WTC11 (cell line): ENCODE data around the gene LTBP4. TPM values are rescaled to one million over a fixed set of nuclear protein-coding genes. Genes with fewer than 3 reads are reported as not detected.

Source experiments
- ATAC-seq: fragments of 200-7000 bp; cut with Tn5 transposase; 2 replicates; pipeline ENCODE4 v1.10.0; 2021; ENCODE audit warnings: mild to moderate bottlenecking, moderate library complexity
- CTCF ChIA-PET: fragments of 300-600 bp; sonication (Branson Sonifier 250); formaldehyde crosslinking; loops from one replicate; lab custom pipeline; 2021; ENCODE audit warnings: antibody characterized with exemption; lab: Charles Lee
- POLR2A ChIA-PET: fragments of 350-600 bp; sonication (Branson Sonifier 250); formaldehyde crosslinking; loops from one replicate; lab custom pipeline; 2021; ENCODE audit warnings: antibody characterized with exemption; lab: Charles Lee
- DNase-seq: peaks from one replicate; pipeline ENCODE4 v3.0.0; 2021; ENCODE audit warnings: low spot score
- H3K27ac Mint-ChIP-seq: 2 replicates; pipeline ENCODE4 v1.8.0; 2021; ENCODE audit warnings: mixed read lengths
- H3K27me3 Mint-ChIP-seq: 2 replicates; pipeline ENCODE4 v1.8.0; 2021; ENCODE audit warnings: low read depth, mild to moderate bottlenecking, moderate library complexity, mixed read lengths
- H3K36me3 Mint-ChIP-seq: 2 replicates; pipeline ENCODE4 v1.8.0; 2021; ENCODE audit warnings: mixed read lengths
- H3K4me1 Mint-ChIP-seq: 2 replicates; pipeline ENCODE4 v1.8.0; 2022; ENCODE audit warnings: mixed read lengths
- H3K4me3 Mint-ChIP-seq: 2 replicates; pipeline ENCODE4 v1.8.0; 2021; ENCODE audit warnings: mild to moderate bottlenecking, moderate library complexity, mixed read lengths
- H3K9me3 Mint-ChIP-seq: 2 replicates; pipeline ENCODE4 v1.8.0; 2021; ENCODE audit warnings: mixed read lengths
- ZNF416 ChIP-seq: fragments of 250-450 bp; sonication (Bioruptor Pico); IDR thresholded peaks from 2 replicates; pipeline ENCODE4 v1.9.0; 2021; ENCODE audit warnings: mild to moderate bottlenecking, inconsistent platforms
- total RNA-seq: library from RNA; stranded (reverse); gene quantifications from 3 replicates; pipeline ENCODE4 v1.2.3, GENCODE V29; 2021
- TF ChIP-seq, protein P1 (sequence below): fragments of 250-450 bp; sonication (Bioruptor Pico); IDR thresholded peaks from 2 replicates; pipeline ENCODE4 v1.9.0; 2021; ENCODE audit warnings: mild to moderate bottlenecking, borderline replicate concordance
- TF ChIP-seq, protein P2 (sequence below): fragments of 250-450 bp; sonication (Bioruptor Pico); IDR thresholded peaks from 2 replicates; pipeline ENCODE4 v1.9.0; 2021; ENCODE audit warnings: mild to moderate bottlenecking
- TF ChIP-seq, protein P3 (sequence below): sonication (generic); formaldehyde crosslinking; IDR thresholded peaks from 2 replicates; pipeline ENCODE4 v1.8.1; 2023; ENCODE audit warnings: mild to moderate bottlenecking, moderate library complexity, missing genetic modification reagents

The LTBP4 gene
- total RNA-seq, 1 experiment from 2014 or later, result 125 TPM

DNA sequence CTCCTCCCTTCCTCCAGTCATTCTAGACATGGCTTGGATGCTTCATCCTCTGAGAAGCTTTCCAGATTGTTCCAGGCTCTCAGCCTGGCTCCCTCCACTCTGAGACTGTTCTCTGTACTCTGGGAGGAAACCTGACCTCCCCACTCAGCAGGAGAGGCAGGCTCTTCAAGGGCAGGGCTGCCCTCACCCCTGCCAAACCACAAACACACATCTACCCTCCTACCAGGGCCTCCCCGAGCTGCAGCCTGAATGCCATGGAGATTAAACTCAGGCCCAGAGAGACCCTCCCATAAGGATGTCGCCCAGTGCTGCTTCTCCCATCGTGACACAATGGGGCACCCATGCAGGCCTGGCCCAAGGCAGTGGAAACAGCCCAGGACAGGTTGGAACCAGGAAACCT is 73.1 kb downstream of the LTBP4 start (continued):
- TF ChIP-seq, protein P1, sequence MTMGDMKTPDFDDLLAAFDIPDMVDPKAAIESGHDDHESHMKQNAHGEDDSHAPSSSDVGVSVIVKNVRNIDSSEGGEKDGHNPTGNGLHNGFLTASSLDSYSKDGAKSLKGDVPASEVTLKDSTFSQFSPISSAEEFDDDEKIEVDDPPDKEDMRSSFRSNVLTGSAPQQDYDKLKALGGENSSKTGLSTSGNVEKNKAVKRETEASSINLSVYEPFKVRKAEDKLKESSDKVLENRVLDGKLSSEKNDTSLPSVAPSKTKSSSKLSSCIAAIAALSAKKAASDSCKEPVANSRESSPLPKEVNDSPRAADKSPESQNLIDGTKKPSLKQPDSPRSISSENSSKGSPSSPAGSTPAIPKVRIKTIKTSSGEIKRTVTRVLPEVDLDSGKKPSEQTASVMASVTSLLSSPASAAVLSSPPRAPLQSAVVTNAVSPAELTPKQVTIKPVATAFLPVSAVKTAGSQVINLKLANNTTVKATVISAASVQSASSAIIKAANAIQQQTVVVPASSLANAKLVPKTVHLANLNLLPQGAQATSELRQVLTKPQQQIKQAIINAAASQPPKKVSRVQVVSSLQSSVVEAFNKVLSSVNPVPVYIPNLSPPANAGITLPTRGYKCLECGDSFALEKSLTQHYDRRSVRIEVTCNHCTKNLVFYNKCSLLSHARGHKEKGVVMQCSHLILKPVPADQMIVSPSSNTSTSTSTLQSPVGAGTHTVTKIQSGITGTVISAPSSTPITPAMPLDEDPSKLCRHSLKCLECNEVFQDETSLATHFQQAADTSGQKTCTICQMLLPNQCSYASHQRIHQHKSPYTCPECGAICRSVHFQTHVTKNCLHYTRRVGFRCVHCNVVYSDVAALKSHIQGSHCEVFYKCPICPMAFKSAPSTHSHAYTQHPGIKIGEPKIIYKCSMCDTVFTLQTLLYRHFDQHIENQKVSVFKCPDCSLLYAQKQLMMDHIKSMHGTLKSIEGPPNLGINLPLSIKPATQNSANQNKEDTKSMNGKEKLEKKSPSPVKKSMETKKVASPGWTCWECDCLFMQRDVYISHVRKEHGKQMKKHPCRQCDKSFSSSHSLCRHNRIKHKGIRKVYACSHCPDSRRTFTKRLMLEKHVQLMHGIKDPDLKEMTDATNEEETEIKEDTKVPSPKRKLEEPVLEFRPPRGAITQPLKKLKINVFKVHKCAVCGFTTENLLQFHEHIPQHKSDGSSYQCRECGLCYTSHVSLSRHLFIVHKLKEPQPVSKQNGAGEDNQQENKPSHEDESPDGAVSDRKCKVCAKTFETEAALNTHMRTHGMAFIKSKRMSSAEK (CRISPR knock-in tag), result no peak
- TF ChIP-seq, protein P2, sequence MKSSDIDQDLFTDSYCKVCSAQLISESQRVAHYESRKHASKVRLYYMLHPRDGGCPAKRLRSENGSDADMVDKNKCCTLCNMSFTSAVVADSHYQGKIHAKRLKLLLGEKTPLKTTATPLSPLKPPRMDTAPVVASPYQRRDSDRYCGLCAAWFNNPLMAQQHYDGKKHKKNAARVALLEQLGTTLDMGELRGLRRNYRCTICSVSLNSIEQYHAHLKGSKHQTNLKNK (CRISPR knock-in tag), result no peak
- TF ChIP-seq ZNF416 (CRISPR knock-in tag), result no peak
- TF ChIP-seq, protein P3, sequence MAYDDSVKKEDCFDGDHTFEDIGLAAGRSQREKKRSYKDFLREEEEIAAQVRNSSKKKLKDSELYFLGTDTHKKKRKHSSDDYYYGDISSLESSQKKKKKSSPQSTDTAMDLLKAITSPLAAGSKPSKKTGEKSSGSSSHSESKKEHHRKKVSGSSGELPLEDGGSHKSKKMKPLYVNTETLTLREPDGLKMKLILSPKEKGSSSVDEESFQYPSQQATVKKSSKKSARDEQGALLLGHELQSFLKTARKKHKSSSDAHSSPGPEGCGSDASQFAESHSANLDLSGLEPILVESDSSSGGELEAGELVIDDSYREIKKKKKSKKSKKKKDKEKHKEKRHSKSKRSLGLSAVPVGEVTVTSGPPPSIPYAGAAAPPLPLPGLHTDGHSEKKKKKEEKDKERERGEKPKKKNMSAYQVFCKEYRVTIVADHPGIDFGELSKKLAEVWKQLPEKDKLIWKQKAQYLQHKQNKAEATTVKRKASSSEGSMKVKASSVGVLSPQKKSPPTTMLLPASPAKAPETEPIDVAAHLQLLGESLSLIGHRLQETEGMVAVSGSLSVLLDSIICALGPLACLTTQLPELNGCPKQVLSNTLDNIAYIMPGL (CRISPR knock-in tag), result no peak

DNA sequence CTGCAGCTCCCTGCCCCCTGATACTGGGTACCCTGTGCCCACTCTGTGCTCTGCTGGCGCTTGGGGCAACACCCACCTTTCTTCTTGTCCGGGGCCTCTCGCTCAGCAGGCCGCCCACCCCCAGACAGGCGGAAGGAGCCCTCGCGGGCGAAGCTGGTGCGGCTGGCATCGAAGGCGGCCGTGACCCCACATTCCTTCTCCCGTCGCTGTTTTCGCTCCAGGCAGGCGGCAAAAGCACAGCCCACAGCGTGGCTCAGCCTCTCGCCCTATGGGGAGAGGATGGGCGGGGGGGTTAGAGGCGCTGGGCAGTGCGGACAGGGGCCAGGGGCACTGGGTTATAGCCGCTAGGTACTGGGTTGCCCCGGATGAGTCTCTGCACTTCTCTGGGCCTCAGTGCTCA is 76.0 kb downstream of the LTBP4 start:
- H3K27me3 Mint-ChIP-seq, result no peaks in the 10 kb centered on the region
- CTCF ChIA-PET, result no interaction called here

More for the DNA sequence above, 76.0 kb downstream of the LTBP4 start:
- DNase-seq, result no peak
- no peak overlapping the region for H3K27ac Mint-ChIP-seq
- no peaks in the 10 kb centered on the region for H3K9me3 Mint-ChIP-seq
- H3K4me1 Mint-ChIP-seq, result no peaks in the 10 kb centered on the region
- no peak for ATAC-seq
- TF ChIP-seq, protein P3 (CRISPR knock-in tag), result no peak
- POLR2A ChIA-PET, result no interaction called here
- no peak overlapping the region for H3K4me3 Mint-ChIP-seq
- peaks cover 27% of the 10 kb centered on the region for H3K36me3 Mint-ChIP-seq

Other genes with a start within 250 kb of the LTBP4 start
- gene HIPK4, start 211.2 kb upstream of the LTBP4 start, total RNA-seq, result 0.21 to 0.31 TPM (median 0.25 TPM) in 3 replicates
- gene PRX, start 188.0 kb upstream of the LTBP4 start, total RNA-seq, result 8.2 to 8.4 TPM (median 8.3 TPM) in 3 replicates
- 6.8 to 8.6 TPM (median 7.4 TPM) in 3 replicates for gene SERTAD1, start 175.4 kb upstream of the LTBP4 start, total RNA-seq
- 31.9 to 34.6 TPM (median 33.6 TPM) in 3 replicates for gene SERTAD3, start 157.0 kb upstream of the LTBP4 start, total RNA-seq
- gene BLVRB, start 135.6 kb upstream of the LTBP4 start, total RNA-seq, result 35.1 to 38.5 TPM (median 37.1 TPM) in 3 replicates
- 2.8 to 5.7 TPM (median 3.9 TPM) in 3 replicates for gene SPTBN4, start 134.4 kb upstream of the LTBP4 start, total RNA-seq
- 71.7 to 82.1 TPM (median 76.9 TPM) in 3 replicates for gene SHKBP1, start 24.5 kb upstream of the LTBP4 start, total RNA-seq
- 30.3 to 38.6 TPM (median 34.9 TPM) in 3 replicates for gene NUMBL, start 89.3 kb downstream of the LTBP4 start, total RNA-seq
- 55.6 to 62.9 TPM (median 59.9 TPM) in 3 replicates for gene COQ8B, start 115.5 kb downstream of the LTBP4 start, total RNA-seq
- 10.4 to 13.8 TPM (median 10.6 TPM) in 3 replicates for gene ITPKC, start 115.7 kb downstream of the LTBP4 start, total RNA-seq
- 29.6 to 42.4 TPM (median 40.2 TPM) in 3 replicates for gene ACTMAP, start 149.1 kb downstream of the LTBP4 start, total RNA-seq
- gene SNRPA, start 149.8 kb downstream of the LTBP4 start, total RNA-seq, result 215 to 227 TPM (median 218 TPM) in 3 replicates
- not detected in 3 replicates for gene MIA, start 174.2 kb downstream of the LTBP4 start, total RNA-seq
- 29.7 to 34.1 TPM (median 30.5 TPM) in 3 replicates for gene RAB4B, start 176.9 kb downstream of the LTBP4 start, total RNA-seq
- 97.7 to 106 TPM (median 102 TPM) in 3 replicates for gene EGLN2, start 197.8 kb downstream of the LTBP4 start, total RNA-seq
- gene CYP2A6, start 249.1 kb downstream of the LTBP4 start, total RNA-seq, result 0.25 to 0.80 TPM (median 0.28 TPM) in 3 replicates